Caco-2 (cell line): Measurements from ENCODE around the gene ELL. TPM values are rescaled to one million over a fixed set of nuclear protein-coding genes. Genes with fewer than 3 reads are reported as not detected.

ENCODE experiments used
- BruUV-seq: library from RNA; stranded (reverse); fragments of 400-500 nt; replicated peaks from 2 replicates; lab custom pipeline; 2021; lab: Mats Ljungman, UMichigan
- CTCF ChIA-PET: fragments of 300-600 bp; sonication (Branson Sonifier 250); formaldehyde crosslinking; loops from one replicate; lab custom pipeline; 2022; ENCODE audit warnings: antibody characterized with exemption; lab: Charles Lee
- POLR2A ChIA-PET: fragments of 300-600 bp; sonication (Branson Sonifier 250); formaldehyde crosslinking; loops from one replicate; lab custom pipeline; 2022; ENCODE audit warnings: antibody characterized with exemption; lab: Charles Lee
- DNase-seq, 2 experiments: peaks; one replicate each; pipeline versions ENCODE4 v3.0.0 to v3.0.0-alpha.2; 2020 to 2022
- H3K27me3 ChIP-seq: replicated peaks from 2 replicates; pipeline ENCODE4 v1.6.0; 2011; ENCODE audit warnings: low read length; ENCODE audit not compliant: control insufficient read depth, insufficient read depth
- H3K36me3 ChIP-seq: 2 replicates; pipeline ENCODE4 v1.5.1; 2011; ENCODE audit warnings: low read length; ENCODE audit not compliant: control insufficient read depth, insufficient read depth
- H3K4me1 ChIP-seq: fragments of 250-450 bp; sonication (Bioruptor Pico); 2 replicates; pipeline ENCODE4 v1.5.1; 2020; ENCODE audit warnings: mild to moderate bottlenecking
- H3K4me3 ChIP-seq: 2 replicates; pipeline ENCODE4 v1.5.1; 2011; ENCODE audit warnings: low read depth, mild to moderate bottlenecking, control low read depth, low read length
- H3K9me3 ChIP-seq: fragments of 250-450 bp; sonication (Bioruptor Pico); 2 replicates; pipeline ENCODE4 v1.5.1; 2020; ENCODE audit warnings: mild to moderate bottlenecking, moderate library complexity
- H3K27ac Mint-ChIP-seq: one replicate; pipeline ENCODE4 v1.8.0; 2022; ENCODE audit warnings: mixed read lengths; ENCODE audit not compliant: unreplicated experiment
- H3K27me3 Mint-ChIP-seq: one replicate; pipeline ENCODE4 v1.8.0; 2022; ENCODE audit warnings: mixed read lengths; ENCODE audit not compliant: insufficient read depth, unreplicated experiment
- H3K36me3 Mint-ChIP-seq: one replicate; pipeline ENCODE4 v1.8.0; 2022; ENCODE audit warnings: mild to moderate bottlenecking, mixed read lengths; ENCODE audit not compliant: insufficient read depth, unreplicated experiment
- H3K4me1 Mint-ChIP-seq: one replicate; pipeline ENCODE4 v1.8.0; 2022; ENCODE audit warnings: low read depth, mixed read lengths; ENCODE audit not compliant: unreplicated experiment
- H3K4me3 Mint-ChIP-seq: one replicate; pipeline ENCODE4 v1.8.0; 2022; ENCODE audit warnings: mild to moderate bottlenecking, moderate library complexity, mixed read lengths; ENCODE audit not compliant: unreplicated experiment
- H3K9me3 Mint-ChIP-seq: one replicate; pipeline ENCODE4 v1.8.0; 2022; ENCODE audit warnings: mixed read lengths; ENCODE audit not compliant: unreplicated experiment
- intact Hi-C: fragments of 100-400 bp; cut with micrococcal nuclease; formaldehyde crosslinking; loops from one replicate; pipeline ENCODE4 v1.10.0; 2022; ENCODE audit not compliant: unreplicated experiment
- total RNA-seq: library from RNA; stranded (reverse); gene quantifications from 2 replicates; pipeline ENCODE4 v1.2.3, GENCODE V29; 2022
- TF ChIP-seq, protein P1 (sequence below), 2 experiments: fragments of 200-600 bp in 1 of 2; IDR thresholded peaks; 1 replicate in 1 of 2; 2 replicates in 1 of 2; pipeline versions ENCODE4 v1.5.1 to v1.8.0; 2011 to 2022; ENCODE audit warnings: antibody characterized with exemption in 1 of 2, control low read depth in 1 of 2, inconsistent platforms in 1 of 2, low read depth in 1 of 2, low read length in 1 of 2, mild to moderate bottlenecking in 1 of 2, moderate library complexity in 1 of 2; ENCODE audit not compliant: insufficient read depth in 1 of 2, severe bottlenecking in 1 of 2, unreplicated experiment in 1 of 2

ELL gene
- total RNA-seq, 1 experiment from 2014 or later, result 12.1 TPM

DNA sequence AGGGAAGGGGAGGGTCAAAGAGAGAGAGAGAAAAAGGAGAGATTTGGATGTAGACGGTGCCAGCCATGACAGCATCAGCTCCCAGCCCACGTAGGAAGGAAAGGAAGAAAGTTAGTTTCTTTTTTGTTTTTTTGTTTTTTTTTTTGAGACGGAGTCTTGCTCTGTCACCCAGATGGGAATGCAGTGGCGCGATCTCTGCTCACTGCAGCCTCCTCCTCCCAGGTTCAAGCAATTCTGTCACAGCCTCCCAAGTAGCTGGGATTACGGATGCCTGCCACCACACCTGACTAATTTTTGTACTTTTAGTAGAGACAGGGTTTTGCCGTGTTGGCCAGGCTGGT is 27.6 kb downstream of the ELL start:
- Histone ChIP-seq H3K27me3 (no peaks in the 10 kb centered on the region), H3K9me3 (no peaks in the 10 kb centered on the region), H3K4me1 (no peaks in the 10 kb centered on the region), H3K4me3 (no peak overlapping the region), H3K36me3 (no peaks in the 10 kb centered on the region)
- DNase-seq, result no peak
- TF ChIP-seq, protein P1, sequence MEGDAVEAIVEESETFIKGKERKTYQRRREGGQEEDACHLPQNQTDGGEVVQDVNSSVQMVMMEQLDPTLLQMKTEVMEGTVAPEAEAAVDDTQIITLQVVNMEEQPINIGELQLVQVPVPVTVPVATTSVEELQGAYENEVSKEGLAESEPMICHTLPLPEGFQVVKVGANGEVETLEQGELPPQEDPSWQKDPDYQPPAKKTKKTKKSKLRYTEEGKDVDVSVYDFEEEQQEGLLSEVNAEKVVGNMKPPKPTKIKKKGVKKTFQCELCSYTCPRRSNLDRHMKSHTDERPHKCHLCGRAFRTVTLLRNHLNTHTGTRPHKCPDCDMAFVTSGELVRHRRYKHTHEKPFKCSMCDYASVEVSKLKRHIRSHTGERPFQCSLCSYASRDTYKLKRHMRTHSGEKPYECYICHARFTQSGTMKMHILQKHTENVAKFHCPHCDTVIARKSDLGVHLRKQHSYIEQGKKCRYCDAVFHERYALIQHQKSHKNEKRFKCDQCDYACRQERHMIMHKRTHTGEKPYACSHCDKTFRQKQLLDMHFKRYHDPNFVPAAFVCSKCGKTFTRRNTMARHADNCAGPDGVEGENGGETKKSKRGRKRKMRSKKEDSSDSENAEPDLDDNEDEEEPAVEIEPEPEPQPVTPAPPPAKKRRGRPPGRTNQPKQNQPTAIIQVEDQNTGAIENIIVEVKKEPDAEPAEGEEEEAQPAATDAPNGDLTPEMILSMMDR (IDR thresholded peaks at IDR 0.05; ENCODE audit: insufficient read depth in 1 of 2, low read depth in 1 of 2, low read length in 1 of 2, severe bottlenecking in 1 of 2, unreplicated experiment in 1 of 2), result no peak
- CTCF ChIA-PET, result no interaction called here
- no peaks in the 10 kb centered on the region for H3K36me3 Mint-ChIP-seq
- POLR2A ChIA-PET, result no interaction called here
- H3K4me1 Mint-ChIP-seq, result no peaks in the 10 kb centered on the region
- BruUV-seq, result no TSS peak
- H3K27ac Mint-ChIP-seq, result no peak overlapping the region
- H3K27me3 Mint-ChIP-seq, result no peaks in the 10 kb centered on the region
- intact Hi-C loops, result no loop called here
- H3K9me3 Mint-ChIP-seq, result no peaks in the 10 kb centered on the region
- no peak overlapping the region for H3K4me3 Mint-ChIP-seq

GRCh38 chr19:18493440-18494266 is 28.2 kb downstream of the ELL start:
- CTCF ChIA-PET, result no interaction called here
- no peak for DNase-seq
- Histone ChIP-seq H3K9me3 (no peaks in the 10 kb centered on the region), H3K4me1 (no peaks in the 10 kb centered on the region), H3K27me3 (no peaks in the 10 kb centered on the region), H3K36me3 (no peaks in the 10 kb centered on the region), H3K4me3 (no peak overlapping the region)
- intact Hi-C loops, result no loop called here
- Mint-ChIP-seq H3K27me3 (no peaks in the 10 kb centered on the region), H3K36me3 (no peaks in the 10 kb centered on the region), H3K27ac (no peak overlapping the region), H3K9me3 (no peaks in the 10 kb centered on the region), H3K4me1 (no peaks in the 10 kb centered on the region), H3K4me3 (no peak overlapping the region)
- TF ChIP-seq, protein P1 (IDR thresholded peaks at IDR 0.05; ENCODE audit: insufficient read depth in 1 of 2, low read depth in 1 of 2, low read length in 1 of 2, severe bottlenecking in 1 of 2, unreplicated experiment in 1 of 2), result no peak
- POLR2A ChIA-PET, result no interaction called here
- no TSS peak for BruUV-seq

- CTCF ChIA-PET, result interaction anchor here (0.8 kb wide), 1 partner anchor 41 kb away, joined by 3 read pairs; no protein-coding TSS in a partner anchor
- DNase-seq, result no peak
- Mint-ChIP-seq H3K4me1 (no peaks in the 10 kb centered on the region), H3K27ac (no peak overlapping the region), H3K27me3 (no peaks in the 10 kb centered on the region), H3K36me3 (no peaks in the 10 kb centered on the region), H3K4me3 (no peak overlapping the region), H3K9me3 (no peaks in the 10 kb centered on the region)
- no peak overlapping the region for H3K4me3 ChIP-seq
- POLR2A ChIA-PET, result no interaction called here
- no peaks in the 10 kb centered on the region for H3K27me3 ChIP-seq
- no peaks in the 10 kb centered on the region for H3K4me1 ChIP-seq
- no TSS peak for BruUV-seq
- intact Hi-C loops, result no loop called here
- no peaks in the 10 kb centered on the region for H3K36me3 ChIP-seq
- no peaks in the 10 kb centered on the region for H3K9me3 ChIP-seq
- TF ChIP-seq, protein P1 (IDR thresholded peaks at IDR 0.05; ENCODE audit: insufficient read depth in 1 of 2, low read depth in 1 of 2, low read length in 1 of 2, severe bottlenecking in 1 of 2, unreplicated experiment in 1 of 2), result no peak
These were observed 29.6 kb downstream of the ELL start for GRCh38 chr19:18491995-18492953.
